Muscle of leg (tissue), 11 donors: ENCODE results near the gene KIF6. TPM values are rescaled to one million over a fixed set of nuclear protein-coding genes. Genes with fewer than 3 reads are reported as not detected.

Experiments used
- DNase-seq: peaks from one replicate; pipeline ENCODE4 v3.0.0; 2013
- H3K27ac ChIP-seq: one replicate; pipeline ENCODE4 v1.5.1; 2013; ENCODE audit warnings: mild to moderate bottlenecking, low read length, control low read depth
- H3K27me3 ChIP-seq: one replicate; pipeline ENCODE4 v1.6.1; 2013; ENCODE audit warnings: low read length; ENCODE audit not compliant: control insufficient read depth, insufficient read depth
- H3K36me3 ChIP-seq: one replicate; pipeline ENCODE4 v1.6.1; 2013; ENCODE audit warnings: low read length; ENCODE audit not compliant: control insufficient read depth, insufficient read depth
- H3K4me1 ChIP-seq: one replicate; pipeline ENCODE4 v1.6.1; 2013; ENCODE audit warnings: low read length; ENCODE audit not compliant: control insufficient read depth, insufficient read depth
- H3K4me3 ChIP-seq: one replicate; pipeline ENCODE4 v1.5.1; 2013; ENCODE audit warnings: low read length, control low read depth
- H3K9me3 ChIP-seq: replicated peaks from 2 replicates; pipeline ENCODE4 v1.6.1; 2013; ENCODE audit warnings: low read depth, low read length; ENCODE audit not compliant: control insufficient read depth
- WGBS: methylation state at CpG from one replicate; pipeline ENCODE4 v1.1.5; 2013; ENCODE audit warnings: missing lambda C conversion rate; ENCODE audit not compliant: insufficient coverage; 5-methylcytosine and 5-hydroxymethylcytosine counted together
- polyA plus RNA-seq, 8 donors: library from polyadenylated mRNA; unstranded; fragments of 120-200 nt; gene quantifications; one replicate each; pipeline versions ENCODE4 v1.2.1 to v1.2.3, GENCODE V29; 2013; ENCODE audit warnings: inconsistent platforms in 1 of 8, low replicate concordance in 1 of 8; ENCODE audit not compliant: insufficient read length in 8 of 8, insufficient read depth in 1 of 8
- total RNA-seq: library from RNA; stranded (reverse); fragments of 120-200 nt; gene quantifications from one replicate; pipeline ENCODE4 v1.2.4, GENCODE V29; 2013

The KIF6 gene
- total and polyA plus RNA-seq, 9 donors, result 0.61 to 1.4 (median 1.1) TPM

- Histone ChIP-seq H3K9me3 (no peaks in the 10 kb centered on the region), H3K4me1 (peaks cover 6% of the 10 kb centered on the region), H3K27me3 (peaks cover 5% of the 10 kb centered on the region), H3K27ac (no peak overlapping the region), H3K36me3 (no peaks in the 10 kb centered on the region), H3K4me3 (no peak overlapping the region)
- DNase-seq, result no peak
- 95% methylated on average over 2 of the region's 2 CpGs for WGBS
These were observed 423.2 kb downstream of the KIF6 start for GRCh38 chr6:39302011-39302410.

GRCh38 chr6:39301606-39302005, 423.6 kb downstream of the KIF6 start:
- 38% methylated on average over 5 of the region's 7 CpGs for WGBS
- DNase-seq, result peak; percentile 33
- Histone ChIP-seq H3K4me1 (peaks cover 10% of the 10 kb centered on the region), H3K36me3 (no peaks in the 10 kb centered on the region), H3K9me3 (no peaks in the 10 kb centered on the region), H3K4me3 (no peak overlapping the region), H3K27ac (no peak overlapping the region), H3K27me3 (peaks cover 5% of the 10 kb centered on the region)

- H3K4me3 ChIP-seq, result no peak overlapping the region
- no peaks in the 10 kb centered on the region for H3K36me3 ChIP-seq
- no peak for DNase-seq
- H3K27ac ChIP-seq, result no peak overlapping the region
- no peaks in the 10 kb centered on the region for H3K9me3 ChIP-seq
- WGBS, result 33% methylated on average over 2 of the region's 6 CpGs
- peaks cover 17% of the 10 kb centered on the region for H3K4me1 ChIP-seq
- peaks cover 5% of the 10 kb centered on the region for H3K27me3 ChIP-seq
These were observed 424.5 kb downstream of the KIF6 start for GRCh38 chr6:39300739-39301138.

- Histone ChIP-seq H3K9me3 (no peaks in the 10 kb centered on the region), H3K36me3 (no peaks in the 10 kb centered on the region), H3K4me1 (peaks cover 21% of the 10 kb centered on the region), H3K27ac (no peak overlapping the region), H3K4me3 (no peak overlapping the region), H3K27me3 (peaks cover 5% of the 10 kb centered on the region)
- DNase-seq, result no peak
- WGBS, result 64% methylated on average over 8 of the region's 10 CpGs
These were observed 427.1 kb downstream of the KIF6 start for GRCh38 chr6:39298061-39298460.

- WGBS, result 26% methylated on average over 16 of the region's 18 CpGs
- DNase-seq, result peak; percentile 78
These were observed 428.2 kb downstream of the KIF6 start for GRCh38 chr6:39296745-39297640.

GRCh38 chr6:39295611-39296011, 429.6 kb downstream of the KIF6 start:
- DNase-seq, result peak; percentile 71
- H3K4me3 ChIP-seq, result no peak overlapping the region
- 40% methylated on average over 3 of the region's 5 CpGs for WGBS
- H3K27me3 ChIP-seq, result peaks cover 6% of the 10 kb centered on the region
- H3K4me1 ChIP-seq, result peaks cover 16% of the 10 kb centered on the region
- H3K27ac ChIP-seq, result no peak overlapping the region
- H3K36me3 ChIP-seq, result no peaks in the 10 kb centered on the region
- no peaks in the 10 kb centered on the region for H3K9me3 ChIP-seq

More at GRCh38 chr6:39296745-39297640, 428.2 kb downstream of the KIF6 start:
- Histone ChIP-seq H3K36me3 (no peaks in the 10 kb centered on the region), H3K27me3 (peaks cover 5% of the 10 kb centered on the region), H3K4me1 (peaks cover 18% of the 10 kb centered on the region), H3K27ac (no peak overlapping the region), H3K4me3 (no peak overlapping the region), H3K9me3 (no peaks in the 10 kb centered on the region)

GRCh38 chr6:39294899-39295298, 430.3 kb downstream of the KIF6 start:
- Histone ChIP-seq H3K27me3 (peaks cover 6% of the 10 kb centered on the region), H3K9me3 (no peaks in the 10 kb centered on the region), H3K27ac (no peak overlapping the region), H3K36me3 (no peaks in the 10 kb centered on the region), H3K4me3 (no peak overlapping the region), H3K4me1 (peaks cover 16% of the 10 kb centered on the region)
- WGBS, result no CpG with 5 or more reads among the region's 1 CpG
- DNase-seq, result no peak

- Histone ChIP-seq H3K27me3 (peaks cover 6% of the 10 kb centered on the region), H3K4me3 (no peak overlapping the region), H3K36me3 (no peaks in the 10 kb centered on the region), H3K4me1 (peaks cover 16% of the 10 kb centered on the region), H3K27ac (no peak overlapping the region), H3K9me3 (no peaks in the 10 kb centered on the region)
- no peak for DNase-seq
- WGBS, result 62% methylated on average over 4 of the region's 5 CpGs
These were observed 431.1 kb downstream of the KIF6 start for GRCh38 chr6:39294133-39294532.

- no peaks in the 10 kb centered on the region for H3K36me3 ChIP-seq
- no peak overlapping the region for H3K4me3 ChIP-seq
- H3K27ac ChIP-seq, result no peak overlapping the region
- peaks cover 4% of the 10 kb centered on the region for H3K27me3 ChIP-seq
- DNase-seq, result no peak
- H3K4me1 ChIP-seq, result peaks cover 16% of the 10 kb centered on the region
- H3K9me3 ChIP-seq, result no peaks in the 10 kb centered on the region
- whole genome bisulfite sequencing, result 67% methylated on average over 1 of the region's 6 CpGs
These were observed 432.6 kb downstream of the KIF6 start for GRCh38 chr6:39292637-39293036.

GRCh38 chr6:39289490-39289889, 435.7 kb downstream of the KIF6 start:
- H3K36me3 ChIP-seq, result no peaks in the 10 kb centered on the region
- no peak for DNase-seq
- H3K9me3 ChIP-seq, result no peaks in the 10 kb centered on the region
- no CpG with 5 or more reads among the region's 2 CpGs for WGBS
- peaks cover 4% of the 10 kb centered on the region for H3K27me3 ChIP-seq
- no peaks in the 10 kb centered on the region for H3K4me1 ChIP-seq
- H3K27ac ChIP-seq, result no peak overlapping the region
- no peak overlapping the region for H3K4me3 ChIP-seq
